Measurements from ENCODE around the gene CLDN1. TPM values are rescaled to one million over a fixed set of nuclear protein-coding genes. Genes with fewer than 3 reads are reported as not detected.

Gene CLDN1
- total and polyA plus RNA-seq, 2 of the 13 experiments (the other 11 are each of a cell fraction or from before 2014, with no cell fraction given), result 42.7 to 51.6 TPM

GRCh38 chr3:190307164-190307545 is 15.1 kb downstream of the CLDN1 start (continued):
- no peak for TF ChIP-seq TRAFD1 (CRISPR knock-in tag; IDR thresholded peaks at IDR 0.05; ENCODE audit: borderline replicate concordance)
- TF ChIP-seq KDM3A (CRISPR knock-in tag; IDR thresholded peaks at IDR 0.05; ENCODE audit: low read depth), result 0 out of 2 replicates have a peak, but pooled peaks have one; percentile 44
- TF ChIP-seq IKZF5 (CRISPR knock-in tag; IDR thresholded peaks at IDR 0.05), result no peak; the same call in 1 of the 2 replicates
- TF ChIP-seq NFE2L1 (CRISPR knock-in tag; IDR thresholded peaks at IDR 0.05; ENCODE audit: borderline replicate concordance), result no peak
- no peak for TF ChIP-seq FIP1L1 (IDR thresholded peaks at IDR 0.05; ENCODE audit: borderline replicate concordance, insufficient read depth, low read depth, low read length)
- 0 out of 2 replicates have a peak, but pooled peaks have one; percentile 54 for TF ChIP-seq ZBTB43 (CRISPR knock-in tag; conservative IDR thresholded peaks at IDR 0.05)
- no peak for TF ChIP-seq NR1H2 (CRISPR knock-in tag; IDR thresholded peaks at IDR 0.05; ENCODE audit: borderline replicate concordance, low read depth)
- no peak for TF ChIP-seq U2AF2 (IDR thresholded peaks at IDR 0.05; ENCODE audit: low read depth, low read length)
- no peak for TF ChIP-seq HNRNPLL (IDR thresholded peaks at IDR 0.05; ENCODE audit: low read depth, low read length, poor library complexity, severe bottlenecking)
- no peak for TF ChIP-seq GRHL1 (CRISPR knock-in tag; conservative IDR thresholded peaks at IDR 0.05)
- no peak for TF ChIP-seq NFYB (CRISPR knock-in tag; IDR thresholded peaks at IDR 0.05)
- TF ChIP-seq MYC (CRISPR knock-in tag; IDR thresholded peaks at IDR 0.05; ENCODE audit: borderline replicate concordance), result no peak
- no peak for TF ChIP-seq HES4 (CRISPR knock-in tag; IDR thresholded peaks at IDR 0.05; ENCODE audit: borderline replicate concordance)
- TF ChIP-seq ZBTB14 (CRISPR knock-in tag; IDR thresholded peaks at IDR 0.05), result no peak
- TF ChIP-seq NFAT5 (CRISPR knock-in tag; IDR thresholded peaks at IDR 0.05), result no peak
- TF ChIP-seq ZNF674 (CRISPR knock-in tag; IDR thresholded peaks at IDR 0.05; ENCODE audit: low read depth), result no peak
